ENCODE results near the gene RNF213. TPM values are rescaled to one million over a fixed set of nuclear protein-coding genes. Genes with fewer than 3 reads are reported as not detected.
"Not testable (repeated sequence)": the region's sequence is repeated elsewhere in the genome, so short reads cannot be mapped to it uniquely, and the experiment has no call there.

Gene RNF213
- total RNA-seq, 1 donor from 2014 or later = 59.8 TPM

DNA sequence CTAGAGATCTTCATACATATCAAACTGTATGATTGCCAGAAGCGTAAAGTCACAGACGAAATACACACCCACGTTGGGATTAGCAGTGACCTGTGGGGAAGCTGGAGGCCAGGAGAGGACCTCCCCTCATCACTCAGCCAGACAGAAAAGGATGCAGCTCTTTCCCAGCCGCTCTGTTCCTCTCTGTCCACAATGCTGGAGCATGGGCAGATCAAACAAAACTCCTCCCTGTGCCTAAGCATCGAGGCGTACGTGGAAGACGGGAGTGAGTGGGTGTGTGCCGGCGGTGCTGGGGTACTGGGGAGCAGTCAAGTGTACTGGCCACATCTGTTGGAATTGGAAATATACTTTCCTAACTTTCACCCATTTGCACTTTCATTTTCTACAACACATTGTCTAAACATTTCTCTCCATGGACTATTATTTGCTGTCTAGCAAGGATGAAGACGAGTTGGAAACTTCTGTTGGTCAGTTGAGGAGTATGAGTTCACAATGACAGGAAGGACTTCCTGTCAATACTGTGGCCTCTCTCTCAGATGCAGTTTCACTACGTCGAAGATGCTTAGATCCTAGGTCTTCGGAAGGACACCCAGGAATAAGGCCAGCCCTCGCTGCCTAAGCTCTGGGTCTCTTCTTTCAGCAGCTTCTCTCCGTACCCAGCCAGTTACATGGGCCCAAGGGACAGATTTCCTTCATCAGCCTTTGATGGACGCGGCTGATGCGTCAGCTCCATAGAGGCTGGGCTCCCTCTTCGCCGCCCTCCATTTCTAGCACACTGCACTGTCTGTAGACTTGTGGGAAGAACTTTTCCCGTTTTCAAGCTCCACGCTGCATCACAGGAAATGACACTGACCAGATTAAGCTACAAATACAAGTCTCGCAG, 123.7 kb downstream of the RNF213 start:
- ATAC-seq = no peak
- DNase-seq (ENCODE audit: low spot score) = no peak

DNA sequence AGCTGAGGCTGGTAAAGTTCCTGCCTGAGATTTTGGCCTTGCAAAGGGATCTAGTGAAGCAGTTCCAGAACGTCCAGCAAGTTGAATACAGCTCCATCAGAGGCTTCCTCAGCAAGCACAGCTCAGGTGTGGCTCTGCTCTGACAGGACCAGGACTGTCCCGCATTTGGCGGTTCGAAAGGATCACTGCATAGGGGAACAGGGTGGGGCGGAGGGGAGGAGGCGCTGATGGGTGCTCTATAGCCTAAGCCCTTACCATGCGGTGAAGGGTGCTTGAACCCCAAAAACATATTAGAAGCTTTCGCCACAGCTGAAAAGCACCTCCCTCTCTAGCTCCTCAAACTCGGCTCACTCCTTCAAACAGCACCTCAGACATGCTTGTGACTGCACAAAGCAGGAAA, 124.4 kb downstream of the RNF213 start:
- DNase-seq (ENCODE audit: low spot score) (no peak), ATAC-seq (no peak)

DNA sequence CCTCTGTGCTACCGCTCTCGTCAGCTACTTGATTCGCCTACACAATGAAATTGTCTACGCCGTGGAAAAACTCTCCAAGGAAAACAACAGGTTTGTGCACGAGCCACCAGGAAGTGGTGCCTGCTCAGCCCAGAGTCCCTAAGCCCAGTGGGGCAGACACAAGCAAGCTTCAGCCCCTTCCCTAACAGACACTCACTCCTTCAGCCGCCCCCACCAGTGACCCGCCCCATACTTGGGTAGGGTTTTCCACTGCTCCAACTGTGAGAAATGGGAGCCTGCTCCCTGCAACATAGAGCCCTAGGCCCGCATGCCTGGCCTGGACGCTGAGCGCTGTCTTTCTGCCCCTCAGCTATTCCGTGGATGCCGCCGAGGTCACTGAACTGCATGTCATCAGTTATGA, 125.7 kb downstream of the RNF213 start:
- ATAC-seq = no peak
- no peak for DNase-seq (ENCODE audit: low spot score)

DNA sequence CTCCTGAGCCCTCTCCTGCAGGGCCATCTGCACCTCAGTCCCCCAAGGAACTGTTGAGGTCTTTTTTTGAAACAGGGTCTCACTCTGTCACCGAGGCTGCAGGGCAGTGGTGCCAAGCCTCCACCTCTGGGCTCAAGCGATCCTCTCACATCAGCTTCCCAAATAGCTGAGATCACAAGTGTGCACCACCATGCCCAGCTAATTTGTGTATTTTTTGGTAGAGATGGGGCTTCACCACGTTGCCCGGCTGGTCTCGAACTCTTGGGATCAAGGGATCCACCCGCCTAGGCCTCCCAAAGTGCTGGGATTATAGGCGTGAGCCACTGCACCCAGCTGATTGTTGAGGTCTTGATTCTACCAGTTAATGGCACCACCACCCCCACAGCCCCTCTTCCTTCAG, 126.4 kb downstream of the RNF213 start:
- no peak for ATAC-seq
- no peak for DNase-seq (ENCODE audit: low spot score)

DNA sequence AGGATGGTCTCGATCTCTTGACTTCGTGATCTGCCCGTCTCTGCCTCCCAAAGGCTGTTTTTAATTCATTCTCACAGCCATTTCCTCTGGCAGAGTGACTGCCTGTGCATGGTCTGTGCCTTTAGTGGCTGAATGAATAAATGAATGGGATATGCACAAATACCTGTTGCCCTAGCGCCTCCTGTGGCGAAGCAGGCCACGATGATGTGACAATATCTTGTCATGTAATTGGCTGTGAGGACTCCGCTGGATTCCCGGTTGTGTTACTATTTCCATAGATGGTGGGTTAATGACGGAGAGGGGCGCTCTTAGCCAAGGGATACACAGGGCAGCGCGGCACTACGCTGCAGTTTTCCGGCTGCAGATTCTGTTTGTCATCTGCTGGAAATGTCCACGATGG, 127.5 kb downstream of the RNF213 start:
- no peak for DNase-seq (ENCODE audit: low spot score)
- no peak for ATAC-seq

DNA sequence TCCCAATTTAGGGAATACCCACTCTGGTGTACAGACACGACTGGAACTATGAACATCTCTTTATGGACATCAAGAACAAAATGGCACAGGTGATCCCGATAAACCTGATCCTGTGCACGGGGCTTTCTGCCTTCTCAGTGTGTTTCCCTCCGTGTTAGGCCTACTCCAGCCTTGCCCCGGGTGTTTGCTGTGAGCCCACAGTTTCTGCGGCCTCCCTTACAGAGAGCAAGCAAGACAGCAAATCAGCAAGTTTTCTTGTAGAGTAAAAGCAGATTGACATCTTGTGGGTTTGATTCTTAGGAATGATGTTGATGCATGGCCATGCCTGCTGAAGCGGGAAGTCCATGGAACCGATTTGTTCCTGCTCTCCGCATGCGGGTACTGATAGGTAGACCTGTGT, 127.9 kb downstream of the RNF213 start:
- DNase-seq (ENCODE audit: low spot score) (no peak), ATAC-seq (no peak)

DNA sequence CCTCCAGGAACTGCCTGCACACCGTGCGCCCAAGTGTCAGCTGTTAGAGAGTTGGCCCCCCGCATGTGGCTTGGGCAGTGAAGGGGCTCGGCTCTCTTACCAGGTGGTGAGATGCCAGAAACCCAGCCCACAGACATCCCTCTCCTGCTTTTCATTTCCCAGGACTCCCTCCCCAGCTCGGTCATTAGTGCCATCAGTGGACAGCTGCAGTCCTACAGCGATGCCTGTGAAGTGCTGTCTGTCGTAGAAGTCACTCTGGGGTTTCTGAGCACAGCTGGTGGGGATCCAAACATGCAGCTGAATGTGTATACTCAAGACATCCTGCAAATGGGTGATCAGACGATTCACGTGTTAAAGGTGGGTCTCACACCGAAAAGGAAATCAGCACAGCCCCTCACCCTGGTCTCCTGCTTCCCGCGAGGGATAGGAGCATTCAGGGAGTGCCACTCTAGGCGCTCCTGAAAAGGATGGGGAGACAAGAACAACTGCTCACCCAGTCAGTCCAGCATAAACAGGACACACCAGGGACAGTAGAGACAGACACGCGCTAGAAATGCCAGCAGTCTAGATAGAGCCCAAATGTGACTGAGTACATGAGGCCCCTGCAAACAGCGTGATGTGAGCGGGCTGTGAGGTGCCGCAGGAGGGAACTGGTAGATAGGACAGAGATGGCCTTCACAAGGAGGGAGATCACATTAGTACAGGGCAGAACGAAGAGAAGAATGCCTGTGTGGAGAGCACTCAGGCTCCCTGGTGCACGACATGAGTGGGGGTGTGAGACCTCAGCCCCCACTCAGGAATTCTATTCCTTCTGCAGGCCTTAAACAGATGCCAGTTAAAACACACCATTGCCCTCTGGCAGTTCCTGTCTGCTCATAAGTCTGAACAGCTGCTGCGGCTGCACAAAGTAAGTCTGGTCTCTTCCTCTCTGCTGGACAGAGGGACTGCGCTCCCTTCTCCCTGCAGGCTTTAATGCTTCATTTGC, 128.7 kb downstream of the RNF213 start:
- DNase-seq (ENCODE audit: low spot score) = no peak
- no peak for ATAC-seq

DNA sequence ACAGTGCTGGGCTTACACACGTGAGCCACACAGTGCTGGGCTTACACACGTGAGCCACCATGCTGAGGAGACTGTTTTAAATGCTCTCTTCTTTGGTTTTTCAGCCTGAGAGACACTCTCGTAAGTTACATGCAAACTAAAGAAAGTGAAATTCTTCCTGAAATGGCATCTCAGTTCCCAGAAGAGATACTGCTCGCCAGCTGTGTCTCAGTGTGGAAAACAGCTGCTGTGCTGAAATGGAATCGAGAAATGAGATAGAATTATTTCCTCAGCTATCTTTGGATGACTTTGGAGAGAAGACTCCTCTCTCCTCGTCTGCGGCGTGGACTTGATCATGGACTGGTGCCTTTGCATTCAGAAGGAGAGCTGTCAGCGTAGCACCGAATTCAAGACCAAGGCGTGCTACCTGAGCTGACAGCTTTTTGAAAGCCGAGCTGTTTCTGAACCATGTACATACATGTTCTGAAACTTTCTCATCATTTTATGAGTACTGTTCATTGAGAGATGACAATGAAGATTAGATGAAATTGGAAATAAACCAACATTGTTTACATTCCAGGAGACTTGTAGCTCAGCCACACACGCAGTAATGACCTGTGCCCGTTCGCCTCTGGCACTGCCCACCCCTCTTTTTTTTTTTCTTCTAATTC, 132.7 kb downstream of the RNF213 start:
- no peak for DNase-seq (ENCODE audit: low spot score)
- no peak for ATAC-seq

DNA sequence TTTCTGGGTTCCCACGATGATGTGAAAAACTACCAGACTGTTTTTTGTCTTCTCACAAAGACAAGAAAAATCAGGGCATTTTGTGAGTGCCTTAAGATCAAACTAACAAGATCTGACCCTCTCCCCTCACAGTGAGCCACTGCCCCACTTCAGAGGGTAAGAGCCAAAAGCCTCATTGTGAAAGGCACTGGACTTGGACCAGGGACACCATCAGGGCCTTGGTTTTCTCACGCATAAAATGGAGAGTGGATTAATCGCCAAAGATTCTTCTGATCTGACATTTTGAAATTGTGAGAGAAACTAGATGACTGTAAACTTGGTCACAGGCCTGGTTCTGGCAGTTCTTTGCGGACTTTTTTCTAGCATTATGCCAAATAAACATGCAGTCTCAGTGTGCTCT, 133.3 kb downstream of the RNF213 start:
- no peak for ATAC-seq

DNA sequence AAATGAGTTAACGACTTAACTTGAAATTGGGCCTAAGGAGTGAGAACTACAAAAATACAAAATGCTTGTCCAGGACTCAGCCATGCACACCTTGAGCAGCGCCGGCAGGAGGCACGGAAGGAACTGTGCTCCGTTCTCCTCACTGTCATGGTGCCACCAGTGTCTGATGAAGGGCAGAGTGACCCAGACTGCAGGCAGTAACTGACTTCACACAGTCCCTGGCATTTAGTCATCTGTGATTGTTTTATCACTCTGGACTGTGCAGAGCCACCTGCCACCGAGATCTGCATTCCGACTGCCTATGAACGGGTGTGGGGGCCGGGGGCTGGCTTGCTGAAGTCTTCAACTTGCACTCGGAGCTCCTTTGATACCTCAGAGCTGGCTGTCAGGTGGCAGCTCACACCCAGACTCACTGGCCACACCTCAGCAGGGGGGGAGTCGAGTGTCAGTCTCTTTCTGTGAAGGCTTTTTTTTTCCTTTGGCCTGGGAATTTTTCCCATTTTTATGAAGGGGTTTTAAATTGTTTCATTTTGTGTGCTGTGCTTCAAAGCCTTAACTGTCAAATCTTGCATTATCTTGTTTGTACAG, 134.1 kb downstream of the RNF213 start:
- ATAC-seq = no peak
- DNase-seq (ENCODE audit: low spot score) = no peak

More for the DNA sequence above, 133.3 kb downstream of the RNF213 start:
- DNase-seq (ENCODE audit: low spot score) = no peak

DNA sequence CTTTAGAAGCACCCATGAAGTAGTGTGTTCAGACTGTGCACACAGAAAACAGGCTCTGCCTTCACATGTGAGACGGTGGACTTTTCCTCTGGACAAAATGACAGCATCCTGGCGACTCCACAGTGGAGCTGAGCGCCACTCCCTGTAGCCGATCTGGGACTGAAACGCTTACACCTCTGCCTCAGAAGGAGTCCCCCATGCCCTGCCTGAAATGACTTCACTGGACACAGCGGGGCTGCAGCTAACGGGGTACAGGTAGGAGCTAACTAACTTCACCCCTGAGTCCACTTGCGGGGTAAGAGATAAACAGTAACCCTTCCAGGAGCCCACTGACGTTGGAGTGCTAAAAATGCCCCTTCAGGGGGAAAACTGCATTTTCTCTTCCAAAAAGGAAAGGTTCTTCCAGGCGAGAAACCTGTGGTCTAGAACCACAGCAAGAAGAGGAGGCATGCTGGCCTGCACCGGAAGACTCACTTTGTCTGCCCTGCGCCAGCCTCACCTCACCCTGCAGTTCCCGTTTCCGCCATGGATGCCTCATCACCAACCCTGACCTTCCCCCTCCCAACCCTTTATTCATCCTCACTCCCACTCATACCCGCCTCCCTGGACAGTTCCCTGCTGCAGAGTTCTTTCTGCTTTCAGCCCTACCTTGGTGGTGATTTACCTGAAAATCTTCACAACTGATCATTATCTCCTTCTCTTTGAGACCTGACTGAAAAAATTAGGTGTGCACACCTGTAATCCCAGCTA, 134.9 kb downstream of the RNF213 start:
- ATAC-seq = no peak
- no peak for DNase-seq (ENCODE audit: low spot score)

DNA sequence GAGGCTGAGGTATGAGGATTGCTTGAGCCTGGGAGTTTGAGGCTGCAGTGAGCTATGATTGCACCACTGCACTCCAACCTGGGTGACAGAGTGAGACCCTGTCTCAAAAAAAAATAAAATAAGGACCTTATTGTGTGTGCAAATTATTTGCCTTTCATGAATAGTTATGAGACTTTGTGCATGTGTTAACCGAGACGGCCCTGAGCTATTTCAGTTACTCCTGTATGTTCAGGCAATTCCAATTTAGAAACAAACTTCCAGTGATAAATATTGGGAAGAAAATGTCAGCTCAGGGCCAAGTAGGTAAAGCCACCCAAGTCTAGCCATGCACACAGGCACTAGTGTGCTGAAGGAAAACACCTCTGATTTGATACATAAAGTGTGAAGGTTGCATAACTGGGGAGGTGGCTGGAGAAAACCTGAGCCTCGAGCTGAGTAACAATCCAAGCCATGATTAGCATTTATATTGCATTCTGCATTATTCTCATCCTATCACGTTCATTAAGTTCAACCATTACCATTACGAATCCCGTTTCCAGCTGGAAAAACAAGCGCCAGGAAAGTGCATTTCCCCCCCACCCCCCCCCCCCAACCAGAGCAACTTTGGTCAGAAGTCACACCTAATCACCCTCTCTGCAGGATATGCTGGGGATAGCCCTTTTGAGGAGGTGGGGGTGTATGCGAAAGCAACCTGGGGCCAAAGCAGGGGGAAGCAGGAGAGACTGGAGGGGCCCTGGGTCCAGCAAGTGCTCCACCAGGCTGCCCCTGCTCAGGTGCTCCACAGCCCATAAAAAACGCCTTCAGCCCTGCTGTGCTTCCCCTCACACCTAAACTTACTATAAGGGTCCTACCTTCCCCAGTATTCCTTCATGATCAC, 135.7 kb downstream of the RNF213 start:
- no peak for ATAC-seq

DNA sequence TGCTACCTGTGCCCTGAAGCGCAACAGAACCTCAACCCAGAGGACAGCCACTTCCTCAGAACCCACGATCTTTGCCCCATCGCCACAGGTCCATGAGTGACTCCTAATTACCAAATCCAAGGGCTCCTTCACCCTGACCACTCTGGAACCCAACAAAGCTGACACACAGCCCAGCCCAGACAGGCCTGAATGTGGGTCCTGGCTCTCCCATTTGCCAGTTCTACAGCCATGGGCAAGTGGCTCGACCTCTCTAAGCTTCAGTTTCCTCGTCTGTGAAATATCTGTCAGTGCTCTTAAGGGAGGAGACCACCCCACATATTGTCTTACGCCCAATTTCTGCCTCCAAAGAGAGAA, 136.4 kb downstream of the RNF213 start:
- DNase-seq (ENCODE audit: low spot score) = no peak
- ATAC-seq = no peak

More for the DNA sequence above, 135.7 kb downstream of the RNF213 start:
- no peak for DNase-seq (ENCODE audit: low spot score)

DNA sequence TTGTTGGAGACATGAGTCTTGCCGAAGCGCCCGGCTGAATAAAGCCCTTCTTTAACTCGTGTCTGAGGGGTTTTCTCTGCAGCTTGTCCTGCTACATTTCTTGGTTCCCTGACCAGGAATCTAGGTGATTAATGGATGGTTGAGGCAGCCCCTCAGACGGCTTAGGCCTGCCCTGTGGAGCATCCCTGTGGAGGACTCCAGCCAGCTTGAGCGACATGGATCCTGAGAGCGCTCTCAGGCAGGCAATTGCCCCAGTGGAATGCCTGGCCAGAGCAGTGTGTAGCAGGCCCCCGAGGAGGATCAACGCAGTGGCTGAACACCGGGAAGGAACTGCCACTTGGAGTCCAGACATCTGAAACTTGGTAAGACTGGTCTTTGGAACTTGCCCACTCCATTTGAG, 137.0 kb downstream of the RNF213 start:
- DNase-seq (ENCODE audit: low spot score) (no peak), ATAC-seq (no peak)

DNA sequence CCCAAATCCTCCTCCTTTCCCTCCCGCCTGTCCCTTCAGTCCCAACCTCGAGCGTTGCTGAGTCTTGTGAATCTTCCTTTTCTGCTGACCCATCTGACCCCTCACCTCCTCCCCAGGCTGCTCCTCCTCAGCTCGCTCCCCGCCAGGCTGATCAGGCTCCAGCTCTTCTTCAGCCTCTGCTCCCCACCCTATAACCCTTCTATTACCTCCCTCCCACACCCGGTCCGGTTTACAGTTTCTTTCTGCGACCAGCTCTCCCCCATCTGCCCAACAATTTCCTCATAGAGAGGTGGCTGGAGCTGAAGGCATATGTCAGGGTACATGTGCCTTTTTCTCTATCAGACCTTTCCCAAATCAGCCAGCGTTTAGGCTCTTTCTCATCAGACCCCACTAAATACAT, 140.4 kb downstream of the RNF213 start:
- DNase-seq (ENCODE audit: low spot score); ATAC-seq: not testable (repeated sequence)

DNA sequence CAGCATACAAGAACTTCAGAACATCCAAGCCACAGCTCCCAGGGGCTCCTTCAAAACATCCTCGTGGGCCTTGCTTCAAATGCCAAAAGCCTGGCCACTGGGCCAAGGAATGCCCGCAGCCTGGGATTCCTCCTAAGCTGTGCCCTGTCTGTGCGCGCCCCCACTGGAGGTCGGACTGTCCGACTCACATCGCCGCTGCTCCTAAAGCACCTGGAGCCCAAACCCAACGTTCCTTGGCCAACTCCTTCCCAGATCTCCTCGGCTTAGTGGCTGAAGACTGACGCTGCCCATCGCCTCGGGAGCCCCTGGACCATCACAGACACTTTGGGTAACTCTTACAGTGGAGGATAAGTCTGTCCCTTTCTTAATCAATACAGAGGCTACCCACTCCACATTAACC, 141.4 kb downstream of the RNF213 start:
- not testable (repeated sequence) for ATAC-seq; DNase-seq (ENCODE audit: low spot score)

DNA sequence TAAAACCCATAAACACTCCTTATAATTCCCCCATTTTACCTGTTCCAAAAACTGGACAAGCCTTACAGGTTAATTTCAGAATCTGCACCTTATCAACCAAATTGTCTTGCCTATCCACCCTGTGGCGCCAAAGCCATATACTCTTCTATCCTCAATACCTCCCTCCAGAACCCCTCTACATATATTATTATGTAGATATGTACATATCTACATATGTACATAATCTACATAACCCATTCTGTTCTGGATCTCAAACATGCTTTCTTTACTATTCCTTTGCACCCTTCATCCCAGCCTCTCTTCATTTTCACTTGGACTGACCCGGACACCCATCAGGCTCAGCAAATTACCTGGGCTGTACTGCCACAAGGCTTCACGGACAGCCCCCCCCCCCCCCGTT, 142.3 kb downstream of the RNF213 start:
- no peak for DNase-seq (ENCODE audit: low spot score)
- ATAC-seq = no peak

DNA sequence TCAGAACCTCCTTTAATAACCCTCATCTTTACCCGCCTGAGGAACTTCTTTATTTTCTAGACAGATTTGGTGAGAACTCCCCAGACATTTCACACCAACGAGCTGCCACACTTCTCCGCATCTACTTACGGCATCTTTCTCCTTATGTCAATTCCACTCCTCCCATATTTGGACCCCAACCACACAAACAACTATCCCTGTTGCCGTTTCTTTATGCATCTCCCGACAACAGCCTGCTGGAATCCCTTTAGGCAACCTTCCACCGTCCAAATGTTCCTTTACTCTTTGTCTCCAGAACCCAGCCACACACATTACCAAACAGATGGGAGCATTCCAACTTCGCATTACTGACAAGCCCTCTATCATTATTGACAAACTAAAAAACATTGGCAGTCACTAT, 145.5 kb downstream of the RNF213 start:
- no peak for ATAC-seq
- no peak for DNase-seq (ENCODE audit: low spot score)

DNA sequence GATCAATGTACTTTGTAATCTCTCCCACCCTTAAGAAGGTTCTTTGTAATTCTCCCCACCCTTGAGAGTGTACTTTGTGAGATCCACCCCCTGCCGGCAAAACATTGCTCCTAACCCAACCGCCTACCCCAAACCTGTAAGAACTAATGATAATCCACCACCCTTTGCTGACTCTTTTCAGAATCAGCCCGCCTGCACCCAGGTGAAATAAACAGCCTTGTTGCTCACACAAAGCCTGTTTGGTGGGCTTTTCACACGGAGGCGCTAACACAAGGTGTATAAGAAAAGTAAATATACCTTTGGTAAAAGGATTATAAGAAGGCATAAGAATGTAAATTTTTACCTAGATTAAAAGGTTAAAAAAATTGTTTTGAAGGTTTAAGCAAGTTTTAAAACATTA, 147.3 kb downstream of the RNF213 start:
- DNase-seq (ENCODE audit: low spot score); ATAC-seq: not testable (repeated sequence)
